HEK293 (cell line): ENCODE measurements around the gene NPW.
A peak's percentile ranks its signal among the peaks of the same experiment; 100 is the strongest.

Experiments
- CTCF ChIA-PET: fragments of 350-600 bp; formaldehyde crosslinking; extraction: SDS; loops from one replicate; lab custom pipeline; 2021; ENCODE audit warnings: antibody characterized with exemption; lab: Yijun Ruan, JAX
- POLR2A ChIA-PET: fragments of 300-600 bp; formaldehyde crosslinking; extraction: SDS; loops from one replicate; lab custom pipeline; 2020; ENCODE audit warnings: antibody characterized with exemption, inconsistent platforms; lab: Yijun Ruan, JAX
- H3K27ac ChIP-seq: fragments of 200-500 bp; sonication (Bioruptor generic); 2 replicates; pipeline ENCODE4 v1.5.1; 2014; ENCODE audit warnings: low read depth, low read length, control low read depth, inconsistent platforms; ENCODE audit errors: extremely low read depth
- H3K36me3 ChIP-seq, 2 experiments: fragments of 200-500 bp in 1 of 2; sonication (Bioruptor generic) in 1 of 2; 1 replicate in 1 of 2; 2 replicates in 1 of 2; pipeline ENCODE4 v1.5.1; 2014 to 2017; ENCODE audit warnings: inconsistent platforms in 2 of 2, low read length in 2 of 2; ENCODE audit not compliant: control insufficient read depth in 2 of 2, insufficient read depth in 1 of 2
- H3K4me1 ChIP-seq: fragments of 200-500 bp; sonication (Bioruptor generic); 2 replicates; pipeline ENCODE4 v1.5.1; 2014; ENCODE audit warnings: mild to moderate bottlenecking, low read length, inconsistent platforms; ENCODE audit not compliant: control insufficient read depth, insufficient read depth
- H3K4me3 ChIP-seq: 2 replicates; pipeline ENCODE4 v1.5.1; 2011; ENCODE audit warnings: low read depth, mild to moderate bottlenecking, control low read depth, low read length, moderate library complexity
- H3K9me3 ChIP-seq: fragments of 200-500 bp; sonication (Bioruptor generic); 2 replicates; pipeline ENCODE4 v1.5.1; 2014; ENCODE audit warnings: low read depth, low read length, inconsistent platforms; ENCODE audit not compliant: control insufficient read depth, insufficient read depth
- GLIS1 ChIP-seq: fragments of 450-650 bp; formaldehyde crosslinking; IDR thresholded peaks from 2 replicates; pipeline ENCODE4 v1.5.1; 2016; ENCODE audit warnings: missing biosample characterization, missing genetic modification characterization
- INSM2 ChIP-seq: fragments of 450-650 bp; formaldehyde crosslinking; IDR thresholded peaks from 2 replicates; pipeline ENCODE4 v1.5.1; 2016; ENCODE audit warnings: missing biosample characterization, missing genetic modification characterization
- KLF8 ChIP-seq: fragments of 450-650 bp; formaldehyde crosslinking; IDR thresholded peaks from 2 replicates; pipeline ENCODE4 v1.5.1; 2016; ENCODE audit warnings: missing biosample characterization, missing genetic modification characterization
- MEIS1 ChIP-seq: sonication (generic); formaldehyde crosslinking; IDR thresholded peaks from 2 replicates; pipeline ENCODE4 v1.8.1; 2022; ENCODE audit warnings: missing genetic modification reagents, mild to moderate bottlenecking, borderline replicate concordance
- PRDM6 ChIP-seq: fragments of 450-650 bp; formaldehyde crosslinking; IDR thresholded peaks from 2 replicates; pipeline ENCODE4 v1.5.1; 2017; ENCODE audit warnings: missing biosample characterization, missing genetic modification characterization
- RBAK ChIP-seq: fragments of 450-650 bp; formaldehyde crosslinking; IDR thresholded peaks from 2 replicates; pipeline ENCODE4 v1.5.1; 2016; ENCODE audit warnings: missing biosample characterization, missing genetic modification characterization
- SALL2 ChIP-seq: fragments of 450-650 bp; formaldehyde crosslinking; IDR thresholded peaks from 2 replicates; pipeline ENCODE4 v1.5.0; 2017; ENCODE audit warnings: missing biosample characterization, mild to moderate bottlenecking, missing genetic modification characterization, borderline replicate concordance
- SP7 ChIP-seq: fragments of 450-650 bp; formaldehyde crosslinking; IDR thresholded peaks from 2 replicates; pipeline ENCODE4 v1.5.1; 2016; ENCODE audit warnings: missing biosample characterization, missing genetic modification characterization
- ZBTB26 ChIP-seq: fragments of 450-650 bp; formaldehyde crosslinking; optimal IDR thresholded peaks from 2 replicates; pipeline ENCODE3; 2016; ENCODE audit warnings: missing biosample characterization, mild to moderate bottlenecking, missing genetic modification characterization
- ZBTB6 ChIP-seq: fragments of 450-650 bp; formaldehyde crosslinking; IDR thresholded peaks from 2 replicates; pipeline ENCODE4 v1.5.1; 2017; ENCODE audit warnings: missing biosample characterization, missing genetic modification characterization
- ZIC2 ChIP-seq: fragments of 450-650 bp; formaldehyde crosslinking; IDR thresholded peaks from 2 replicates; pipeline ENCODE4 v1.5.1; 2016; ENCODE audit warnings: missing biosample characterization, missing genetic modification characterization
- ZNF140 ChIP-seq: fragments of 450-650 bp; formaldehyde crosslinking; IDR thresholded peaks from 2 replicates; pipeline ENCODE4 v1.5.1; 2016; ENCODE audit warnings: missing biosample characterization, missing genetic modification characterization
- ZNF184 ChIP-seq: fragments of 450-650 bp; IDR thresholded peaks from 2 replicates; pipeline ENCODE4 v1.5.1; 2018; ENCODE audit warnings: missing biosample characterization, mild to moderate bottlenecking, missing genetic modification characterization
- ZNF211 ChIP-seq: fragments of 450-650 bp; formaldehyde crosslinking; IDR thresholded peaks from 2 replicates; pipeline ENCODE4 v1.5.1; 2016; ENCODE audit warnings: low read depth, missing biosample characterization, missing genetic modification characterization
- ZNF214 ChIP-seq: fragments of 450-650 bp; formaldehyde crosslinking; IDR thresholded peaks from 2 replicates; pipeline ENCODE4 v1.5.1; 2017; ENCODE audit warnings: missing biosample characterization, mild to moderate bottlenecking, missing genetic modification characterization, borderline replicate concordance
- ZNF26 ChIP-seq: fragments of 450-650 bp; formaldehyde crosslinking; IDR thresholded peaks from 2 replicates; pipeline ENCODE4 v1.5.1; 2016; ENCODE audit warnings: missing biosample characterization, missing genetic modification characterization
- ZNF394 ChIP-seq: fragments of 450-650 bp; formaldehyde crosslinking; IDR thresholded peaks from 2 replicates; pipeline ENCODE4 v1.5.1; 2016; ENCODE audit warnings: missing biosample characterization, missing genetic modification characterization, mild to moderate bottlenecking, moderate library complexity, borderline replicate concordance
- ZNF398 ChIP-seq: fragments of 450-650 bp; formaldehyde crosslinking; IDR thresholded peaks from 2 replicates; pipeline ENCODE4 v1.5.1; 2017; ENCODE audit warnings: missing biosample characterization, missing genetic modification characterization
- ZNF433 ChIP-seq: fragments of 450-650 bp; formaldehyde crosslinking; IDR thresholded peaks from 2 replicates; pipeline ENCODE4 v1.5.1; 2016; ENCODE audit warnings: missing biosample characterization, missing genetic modification characterization, low read depth
- ZNF555 ChIP-seq: fragments of 450-650 bp; formaldehyde crosslinking; conservative IDR thresholded peaks from 2 replicates; pipeline ENCODE4 v1.5.1; 2017; ENCODE audit warnings: missing biosample characterization, mild to moderate bottlenecking, missing genetic modification characterization, inconsistent platforms
- ZNF580 ChIP-seq: fragments of 450-650 bp; formaldehyde crosslinking; IDR thresholded peaks from 2 replicates; pipeline ENCODE4 v1.5.1; 2016; ENCODE audit warnings: missing biosample characterization, missing genetic modification characterization
- ZNF600 ChIP-seq: fragments of 450-650 bp; formaldehyde crosslinking; IDR thresholded peaks from 2 replicates; pipeline ENCODE4 v1.5.1; 2016; ENCODE audit warnings: missing biosample characterization, missing genetic modification characterization
- ZNF610 ChIP-seq: fragments of 450-650 bp; formaldehyde crosslinking; IDR thresholded peaks from 2 replicates; pipeline ENCODE4 v1.5.1; 2016; ENCODE audit warnings: missing biosample characterization, missing genetic modification characterization, borderline replicate concordance
- ZNF670 ChIP-seq: fragments of 450-650 bp; formaldehyde crosslinking; IDR thresholded peaks from 2 replicates; pipeline ENCODE4 v1.5.1; 2016; ENCODE audit warnings: missing biosample characterization, missing genetic modification characterization, low read depth
- ZNF776 ChIP-seq: fragments of 450-650 bp; formaldehyde crosslinking; IDR thresholded peaks from 2 replicates; pipeline ENCODE4 v1.5.0; 2017; ENCODE audit warnings: missing biosample characterization, missing genetic modification characterization, borderline replicate concordance
- ZNF777 ChIP-seq: fragments of 450-650 bp; formaldehyde crosslinking; IDR thresholded peaks from 2 replicates; pipeline ENCODE4 v1.5.1; 2017; ENCODE audit warnings: missing biosample characterization, missing genetic modification characterization, borderline replicate concordance

Gene NPW

GRCh38 chr16:2023092-2024031 is 3.8 kb downstream of the NPW start:
- Histone ChIP-seq H3K27ac (no peak overlapping the region), H3K36me3 (no peaks in the 10 kb centered on the region), H3K4me3 (peak overlapping the region; percentile 13), H3K9me3 (no peaks in the 10 kb centered on the region), H3K4me1 (peaks cover 3% of the 10 kb centered on the region; the same call in 1 of the 2 replicates)
- CTCF ChIA-PET, result interaction anchor here (0.6 to 3.9 kb wide), 15 partner anchors 10 to 186 kb away, joined by 3 to 35 read pairs (median 5); partner anchors contain the start of genes NTHL1, TRAF7 and TSC2
- POLR2A ChIA-PET, result interaction anchor here (0.6 to 3.2 kb wide), 8 partner anchors 10 to 245 kb away, joined by 4 to 18 read pairs (median 6); partner anchors contain the start of genes PGP and TRAF7
- TF ChIP-seq ZNF184 (tag by site-specific recombination), result no peak
- TF ChIP-seq RBAK (tag by site-specific recombination), result no peak
- TF ChIP-seq ZNF394, result no peak
- TF ChIP-seq INSM2 (tag by site-specific recombination), result no peak
- no peak for TF ChIP-seq ZNF580 (tag by site-specific recombination)
- no peak for TF ChIP-seq PRDM6 (tag by site-specific recombination)
- TF ChIP-seq ZNF776, result no peak
- TF ChIP-seq ZBTB6 (tag by site-specific recombination), result no peak
- no peak for TF ChIP-seq ZNF211 (tag by site-specific recombination)
- no peak for TF ChIP-seq ZNF214 (tag by site-specific recombination)
- peak; percentile 57 for TF ChIP-seq GLIS1 (tag by site-specific recombination)
- TF ChIP-seq ZNF600, result peak; percentile 28; the same call in 1 of the 2 replicates
- TF ChIP-seq KLF8 (tag by site-specific recombination), result peak; percentile 87; the same call in 1 of the 2 replicates
- TF ChIP-seq SP7 (tag by site-specific recombination), result peak; percentile 30
- no peak for TF ChIP-seq ZNF433
- TF ChIP-seq ZNF610 (tag by site-specific recombination), result peak; percentile 42; the same call in 1 of the 2 replicates
- peak; percentile 63; the same call in 1 of the 2 replicates for TF ChIP-seq ZNF140 (tag by site-specific recombination)
- no peak for TF ChIP-seq ZNF777 (tag by site-specific recombination)
- TF ChIP-seq ZIC2 (tag by site-specific recombination), result peak; percentile 51
- TF ChIP-seq MEIS1 (CRISPR knock-in tag), result no peak
- no peak for TF ChIP-seq ZNF670
- TF ChIP-seq ZNF555 (tag by site-specific recombination), result no peak
- TF ChIP-seq ZNF26 (tag by site-specific recombination), result no peak
- TF ChIP-seq ZNF398 (tag by site-specific recombination), result no peak; the same call in 1 of the 2 replicates
- no peak for TF ChIP-seq SALL2 (tag by site-specific recombination)
- peak; percentile 57 for TF ChIP-seq ZBTB26 (tag by site-specific recombination)
